SK-N-SH treated with all-trans-retinoic acid at 6 μM for 48 hours (cell line): ENCODE data around the gene NUDT21.

ENCODE experiments used
- ATAC-seq: fragments of 200-7000 bp; cut with Tn5 transposase; 3 replicates; pipeline ENCODE4 v1.9.1; 2020; ENCODE audit warnings: mild to moderate bottlenecking, moderate library complexity
- ARNTL ChIP-seq: fragments of 450-650 bp; formaldehyde crosslinking; IDR thresholded peaks from 2 replicates; pipeline ENCODE4 v1.5.0; 2020; ENCODE audit warnings: low read depth, mild to moderate bottlenecking, moderate library complexity, borderline replicate concordance
- BACH2 ChIP-seq: fragments of 250-450 bp; sonication (Bioruptor Pico); IDR thresholded peaks from 2 replicates; pipeline ENCODE4 v1.9.0; 2021; ENCODE audit warnings: mild to moderate bottlenecking, borderline replicate concordance
- CSDC2 ChIP-seq: fragments of 250-450 bp; sonication (Bioruptor Pico); IDR thresholded peaks from 2 replicates; pipeline ENCODE4 v1.5.0; 2020; ENCODE audit warnings: mild to moderate bottlenecking, moderate library complexity
- CSRNP3 ChIP-seq: fragments of 250-450 bp; sonication (Bioruptor Pico); IDR thresholded peaks from 2 replicates; pipeline ENCODE4 v1.5.1; 2021; ENCODE audit warnings: mild to moderate bottlenecking, moderate library complexity
- ESRRG ChIP-seq: fragments of 250-450 bp; sonication (Bioruptor Pico); IDR thresholded peaks from 2 replicates; pipeline ENCODE4 v1.6.1; 2021; ENCODE audit warnings: mild to moderate bottlenecking
- GLIS3 ChIP-seq: fragments of 250-450 bp; sonication (Bioruptor Pico); IDR thresholded peaks from 2 replicates; pipeline ENCODE4 v1.5.0; 2020; ENCODE audit warnings: mild to moderate bottlenecking, moderate library complexity
- ISL1 ChIP-seq: fragments of 250-450 bp; sonication (Bioruptor Pico); IDR thresholded peaks from 2 replicates; pipeline ENCODE4 v2.1.2; 2022; ENCODE audit warnings: mild to moderate bottlenecking, moderate library complexity
- PPARA ChIP-seq: fragments of 250-450 bp; sonication (Bioruptor Pico); IDR thresholded peaks from 2 replicates; pipeline ENCODE4 v1.5.0; 2020; ENCODE audit warnings: mild to moderate bottlenecking, borderline replicate concordance
- SNAI2 ChIP-seq: fragments of 250-450 bp; sonication (Bioruptor Pico); IDR thresholded peaks from 2 replicates; pipeline ENCODE4 v1.5.0; 2020; ENCODE audit warnings: mild to moderate bottlenecking, moderate library complexity
- TCF4 ChIP-seq: fragments of 250-450 bp; sonication (Bioruptor Pico); IDR thresholded peaks from 2 replicates; pipeline ENCODE4 v1.8.0; 2021; ENCODE audit warnings: mild to moderate bottlenecking, moderate library complexity, borderline replicate concordance
- TOX ChIP-seq: fragments of 250-450 bp; sonication (Bioruptor Pico); IDR thresholded peaks from 2 replicates; pipeline ENCODE4 v1.8.0; 2021; ENCODE audit warnings: mild to moderate bottlenecking, moderate library complexity, borderline replicate concordance
- ZC3H10 ChIP-seq: fragments of 250-450 bp; sonication (Bioruptor Pico); IDR thresholded peaks from 2 replicates; pipeline ENCODE4 v1.5.1; 2021; ENCODE audit warnings: mild to moderate bottlenecking, moderate library complexity
- ZFP3 ChIP-seq: fragments of 250-450 bp; sonication (Bioruptor Pico); IDR thresholded peaks from 2 replicates; pipeline ENCODE4 v1.5.0; 2020; ENCODE audit warnings: mild to moderate bottlenecking, moderate library complexity
- ZFP30 ChIP-seq: fragments of 450-650 bp; formaldehyde crosslinking; IDR thresholded peaks from 2 replicates; pipeline ENCODE4 v1.5.0; 2022; ENCODE audit warnings: mild to moderate bottlenecking, moderate library complexity
- ZNF565 ChIP-seq: fragments of 450-650 bp; formaldehyde crosslinking; conservative IDR thresholded peaks from 2 replicates; pipeline ENCODE4 v1.5.0; 2020; ENCODE audit warnings: low read depth, mild to moderate bottlenecking, moderate library complexity
- ZNF70 ChIP-seq: fragments of 450-650 bp; formaldehyde crosslinking; IDR thresholded peaks from 2 replicates; pipeline ENCODE4 v1.5.0; 2020; ENCODE audit warnings: mild to moderate bottlenecking, moderate library complexity
- ZNF8 ChIP-seq: fragments of 450-650 bp; formaldehyde crosslinking; IDR thresholded peaks from 2 replicates; pipeline ENCODE4 v1.5.0; 2020; ENCODE audit warnings: mild to moderate bottlenecking, moderate library complexity
- TF ChIP-seq, protein P1 (sequence below): fragments of 250-450 bp; sonication (Bioruptor Pico); IDR thresholded peaks from 2 replicates; pipeline ENCODE4 v1.8.0; 2020; ENCODE audit warnings: mild to moderate bottlenecking, moderate library complexity, borderline replicate concordance
- TF ChIP-seq, protein P2 (sequence below): fragments of 250-450 bp; sonication (Bioruptor Pico); IDR thresholded peaks from 2 replicates; pipeline ENCODE4 v1.5.0; 2020; ENCODE audit warnings: mild to moderate bottlenecking, moderate library complexity
- TF ChIP-seq, protein P3 (sequence below): fragments of 250-450 bp; sonication (Bioruptor Pico); IDR thresholded peaks from 2 replicates; pipeline ENCODE4 v1.5.1; 2020; ENCODE audit warnings: low read depth, mild to moderate bottlenecking, moderate library complexity
- TF ChIP-seq, protein P4 (sequence below): fragments of 250-450 bp; sonication (Bioruptor Pico); IDR thresholded peaks from 2 replicates; pipeline ENCODE4 v1.8.0; 2021; ENCODE audit warnings: low read depth, mild to moderate bottlenecking, moderate library complexity, borderline replicate concordance

NUDT21 gene

GRCh38 chr16:56470666-56471065, 19.5 kb upstream of the NUDT21 start:
- no peak for TF ChIP-seq ARNTL (CRISPR knock-in tag)
- TF ChIP-seq, protein P1, sequence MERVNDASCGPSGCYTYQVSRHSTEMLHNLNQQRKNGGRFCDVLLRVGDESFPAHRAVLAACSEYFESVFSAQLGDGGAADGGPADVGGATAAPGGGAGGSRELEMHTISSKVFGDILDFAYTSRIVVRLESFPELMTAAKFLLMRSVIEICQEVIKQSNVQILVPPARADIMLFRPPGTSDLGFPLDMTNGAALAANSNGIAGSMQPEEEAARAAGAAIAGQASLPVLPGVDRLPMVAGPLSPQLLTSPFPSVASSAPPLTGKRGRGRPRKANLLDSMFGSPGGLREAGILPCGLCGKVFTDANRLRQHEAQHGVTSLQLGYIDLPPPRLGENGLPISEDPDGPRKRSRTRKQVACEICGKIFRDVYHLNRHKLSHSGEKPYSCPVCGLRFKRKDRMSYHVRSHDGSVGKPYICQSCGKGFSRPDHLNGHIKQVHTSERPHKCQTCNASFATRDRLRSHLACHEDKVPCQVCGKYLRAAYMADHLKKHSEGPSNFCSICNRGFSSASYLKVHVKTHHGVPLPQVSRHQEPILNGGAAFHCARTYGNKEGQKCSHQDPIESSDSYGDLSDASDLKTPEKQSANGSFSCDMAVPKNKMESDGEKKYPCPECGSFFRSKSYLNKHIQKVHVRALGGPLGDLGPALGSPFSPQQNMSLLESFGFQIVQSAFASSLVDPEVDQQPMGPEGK (CRISPR knock-in tag): no peak
- TF ChIP-seq ZNF8 (CRISPR knock-in tag): no peak
- TF ChIP-seq ZNF565: no peak
- no peak for TF ChIP-seq PPARA
- TF ChIP-seq ZC3H10 (CRISPR knock-in tag): no peak
- TF ChIP-seq, protein P2, sequence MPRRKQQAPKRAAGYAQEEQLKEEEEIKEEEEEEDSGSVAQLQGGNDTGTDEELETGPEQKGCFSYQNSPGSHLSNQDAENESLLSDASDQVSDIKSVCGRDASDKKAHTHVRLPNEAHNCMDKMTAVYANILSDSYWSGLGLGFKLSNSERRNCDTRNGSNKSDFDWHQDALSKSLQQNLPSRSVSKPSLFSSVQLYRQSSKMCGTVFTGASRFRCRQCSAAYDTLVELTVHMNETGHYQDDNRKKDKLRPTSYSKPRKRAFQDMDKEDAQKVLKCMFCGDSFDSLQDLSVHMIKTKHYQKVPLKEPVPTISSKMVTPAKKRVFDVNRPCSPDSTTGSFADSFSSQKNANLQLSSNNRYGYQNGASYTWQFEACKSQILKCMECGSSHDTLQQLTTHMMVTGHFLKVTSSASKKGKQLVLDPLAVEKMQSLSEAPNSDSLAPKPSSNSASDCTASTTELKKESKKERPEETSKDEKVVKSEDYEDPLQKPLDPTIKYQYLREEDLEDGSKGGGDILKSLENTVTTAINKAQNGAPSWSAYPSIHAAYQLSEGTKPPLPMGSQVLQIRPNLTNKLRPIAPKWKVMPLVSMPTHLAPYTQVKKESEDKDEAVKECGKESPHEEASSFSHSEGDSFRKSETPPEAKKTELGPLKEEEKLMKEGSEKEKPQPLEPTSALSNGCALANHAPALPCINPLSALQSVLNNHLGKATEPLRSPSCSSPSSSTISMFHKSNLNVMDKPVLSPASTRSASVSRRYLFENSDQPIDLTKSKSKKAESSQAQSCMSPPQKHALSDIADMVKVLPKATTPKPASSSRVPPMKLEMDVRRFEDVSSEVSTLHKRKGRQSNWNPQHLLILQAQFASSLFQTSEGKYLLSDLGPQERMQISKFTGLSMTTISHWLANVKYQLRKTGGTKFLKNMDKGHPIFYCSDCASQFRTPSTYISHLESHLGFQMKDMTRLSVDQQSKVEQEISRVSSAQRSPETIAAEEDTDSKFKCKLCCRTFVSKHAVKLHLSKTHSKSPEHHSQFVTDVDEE (CRISPR knock-in tag): no peak
- no peak for TF ChIP-seq GLIS3
- TF ChIP-seq ISL1: no peak
- ATAC-seq: no peak

- TF ChIP-seq ZC3H10 (CRISPR knock-in tag) (no peak), GLIS3 (no peak), TCF4 (CRISPR knock-in tag) (no peak), BACH2 (CRISPR knock-in tag) (no peak), SNAI2 (CRISPR knock-in tag) (no peak), ZFP30 (CRISPR knock-in tag) (no peak), ZFP3 (CRISPR knock-in tag) (no peak), ARNTL (CRISPR knock-in tag) (no peak), ISL1 (no peak), PPARA (no peak), ZNF70 (CRISPR knock-in tag) (no peak), CSDC2 (CRISPR knock-in tag) (no peak), ESRRG (no peak), TOX (CRISPR knock-in tag) (no peak), CSRNP3 (CRISPR knock-in tag) (no peak)
- TF ChIP-seq, protein P1 (CRISPR knock-in tag): no peak
- TF ChIP-seq, protein P3, sequence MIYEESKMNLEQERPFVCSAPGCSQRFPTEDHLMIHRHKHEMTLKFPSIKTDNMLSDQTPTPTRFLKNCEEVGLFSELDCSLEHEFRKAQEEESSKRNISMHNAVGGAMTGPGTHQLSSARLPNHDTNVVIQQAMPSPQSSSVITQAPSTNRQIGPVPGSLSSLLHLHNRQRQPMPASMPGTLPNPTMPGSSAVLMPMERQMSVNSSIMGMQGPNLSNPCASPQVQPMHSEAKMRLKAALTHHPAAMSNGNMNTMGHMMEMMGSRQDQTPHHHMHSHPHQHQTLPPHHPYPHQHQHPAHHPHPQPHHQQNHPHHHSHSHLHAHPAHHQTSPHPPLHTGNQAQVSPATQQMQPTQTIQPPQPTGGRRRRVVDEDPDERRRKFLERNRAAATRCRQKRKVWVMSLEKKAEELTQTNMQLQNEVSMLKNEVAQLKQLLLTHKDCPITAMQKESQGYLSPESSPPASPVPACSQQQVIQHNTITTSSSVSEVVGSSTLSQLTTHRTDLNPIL (CRISPR knock-in tag): no peak
- TF ChIP-seq, protein P2 (CRISPR knock-in tag): no peak
- TF ChIP-seq, protein P4, sequence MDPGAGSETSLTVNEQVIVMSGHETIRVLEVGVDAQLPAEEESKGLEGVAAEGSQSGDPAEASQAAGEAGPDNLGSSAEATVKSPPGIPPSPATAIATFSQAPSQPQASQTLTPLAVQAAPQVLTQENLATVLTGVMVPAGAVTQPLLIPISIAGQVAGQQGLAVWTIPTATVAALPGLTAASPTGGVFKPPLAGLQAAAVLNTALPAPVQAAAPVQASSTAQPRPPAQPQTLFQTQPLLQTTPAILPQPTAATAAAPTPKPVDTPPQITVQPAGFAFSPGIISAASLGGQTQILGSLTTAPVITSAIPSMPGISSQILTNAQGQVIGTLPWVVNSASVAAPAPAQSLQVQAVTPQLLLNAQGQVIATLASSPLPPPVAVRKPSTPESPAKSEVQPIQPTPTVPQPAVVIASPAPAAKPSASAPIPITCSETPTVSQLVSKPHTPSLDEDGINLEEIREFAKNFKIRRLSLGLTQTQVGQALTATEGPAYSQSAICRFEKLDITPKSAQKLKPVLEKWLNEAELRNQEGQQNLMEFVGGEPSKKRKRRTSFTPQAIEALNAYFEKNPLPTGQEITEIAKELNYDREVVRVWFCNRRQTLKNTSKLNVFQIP (CRISPR knock-in tag): no peak
- TF ChIP-seq, all 23 proteins: peak for 0
- no peak for ATAC-seq
These were observed 19.1 kb upstream of the NUDT21 start for GRCh38 chr16:56470232-56470631.
